ENCODE measurements around the gene PTPN14.

DNA sequence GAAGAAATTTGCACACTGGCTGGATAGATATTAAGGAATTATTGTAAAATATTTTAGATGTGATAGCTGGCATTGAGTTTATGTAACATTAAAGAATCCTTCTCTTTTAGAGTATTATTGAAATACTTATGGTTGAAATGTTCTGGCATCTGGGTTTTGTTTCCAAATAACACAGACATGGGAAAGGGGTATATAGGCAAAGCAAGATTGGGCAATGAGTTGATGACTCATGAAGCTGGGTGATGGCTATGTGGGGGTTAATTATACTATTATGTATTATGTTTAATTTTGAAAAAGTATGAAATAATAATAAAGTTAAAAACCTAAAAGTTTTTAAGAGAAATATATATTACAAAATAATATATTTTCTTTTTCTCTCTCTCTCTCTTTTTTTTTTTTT, 12.5 kb upstream of the PTPN14 start:
- TF ChIP-seq, protein P1, sequence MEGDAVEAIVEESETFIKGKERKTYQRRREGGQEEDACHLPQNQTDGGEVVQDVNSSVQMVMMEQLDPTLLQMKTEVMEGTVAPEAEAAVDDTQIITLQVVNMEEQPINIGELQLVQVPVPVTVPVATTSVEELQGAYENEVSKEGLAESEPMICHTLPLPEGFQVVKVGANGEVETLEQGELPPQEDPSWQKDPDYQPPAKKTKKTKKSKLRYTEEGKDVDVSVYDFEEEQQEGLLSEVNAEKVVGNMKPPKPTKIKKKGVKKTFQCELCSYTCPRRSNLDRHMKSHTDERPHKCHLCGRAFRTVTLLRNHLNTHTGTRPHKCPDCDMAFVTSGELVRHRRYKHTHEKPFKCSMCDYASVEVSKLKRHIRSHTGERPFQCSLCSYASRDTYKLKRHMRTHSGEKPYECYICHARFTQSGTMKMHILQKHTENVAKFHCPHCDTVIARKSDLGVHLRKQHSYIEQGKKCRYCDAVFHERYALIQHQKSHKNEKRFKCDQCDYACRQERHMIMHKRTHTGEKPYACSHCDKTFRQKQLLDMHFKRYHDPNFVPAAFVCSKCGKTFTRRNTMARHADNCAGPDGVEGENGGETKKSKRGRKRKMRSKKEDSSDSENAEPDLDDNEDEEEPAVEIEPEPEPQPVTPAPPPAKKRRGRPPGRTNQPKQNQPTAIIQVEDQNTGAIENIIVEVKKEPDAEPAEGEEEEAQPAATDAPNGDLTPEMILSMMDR (IDR thresholded peaks at IDR 0.05), result no peak
- no peak for TF ChIP-seq POLR2A (IDR thresholded peaks at IDR 0.05)
